K562 (cell line): ENCODE measurements around the gene MBD6. TPM values are rescaled to one million over a fixed set of nuclear protein-coding genes. Genes with fewer than 3 reads are reported as not detected.

Experiments used
- CREB3L1 ChIP-seq: fragments of 450-650 bp; IDR thresholded peaks from 2 replicates; pipeline ENCODE4 v1.6.1; 2014; ENCODE audit warnings: low read depth, mild to moderate bottlenecking, moderate library complexity, borderline replicate concordance
- CXXC5 ChIP-seq: fragments of 250-450 bp; sonication (Bioruptor Pico); IDR thresholded peaks from 2 replicates; pipeline ENCODE4 v1.8.0; 2022; ENCODE audit warnings: inconsistent platforms, mild to moderate bottlenecking, moderate library complexity
- EP300 ChIP-seq: IDR thresholded peaks from 2 replicates; pipeline ENCODE4 v1.6.1; 2012; ENCODE audit warnings: low read length, improper control_type of control experiment
- ETV1 ChIP-seq: fragments of 450-650 bp; conservative IDR thresholded peaks from 2 replicates; pipeline ENCODE4 v1.6.1; 2016; ENCODE audit warnings: missing genetic modification characterization, control low read depth, low read depth, missing compliant biosample characterization
- HCFC1 ChIP-seq: IDR thresholded peaks from 2 replicates; pipeline ENCODE4 v1.6.1; 2012; ENCODE audit warnings: low read depth, low read length, improper control_type of control experiment
- HLTF ChIP-seq: fragments of 450-650 bp; IDR thresholded peaks from 2 replicates; pipeline ENCODE4 v1.6.1; 2016
- JUN ChIP-seq, 2 experiments: sonication (generic) in 1 of 2; formaldehyde crosslinking in 1 of 2; IDR thresholded peaks; 2 replicates each; pipeline versions ENCODE4 v1.6.1 to v1.8.0; 2012 to 2022; ENCODE audit warnings: borderline replicate concordance in 2 of 2, mild to moderate bottlenecking in 2 of 2, improper control_type of control experiment in 1 of 2, low read depth in 1 of 2, low read length in 1 of 2, missing genetic modification reagents in 1 of 2
- KAT7 ChIP-seq: sonication (generic); formaldehyde crosslinking; IDR thresholded peaks from 2 replicates; pipeline ENCODE4 v1.8.0; 2022; ENCODE audit warnings: missing genetic modification reagents, mild to moderate bottlenecking, borderline replicate concordance
- KLF1 ChIP-seq: fragments of 450-650 bp; IDR thresholded peaks from 2 replicates; pipeline ENCODE4 v1.6.1; 2016; ENCODE audit warnings: missing genetic modification characterization, missing compliant biosample characterization
- MYC ChIP-seq, 2 experiments: fragments of 250-450 bp in 1 of 2; sonication (Bioruptor Pico) in 1 of 2; IDR thresholded peaks; 2 replicates each; pipeline versions ENCODE4 v1.5.1 to v1.6.1; 2012 to 2021; ENCODE audit warnings: low read depth in 2 of 2, borderline replicate concordance in 1 of 2, improper control_type of control experiment in 1 of 2, low read length in 1 of 2, mild to moderate bottlenecking in 1 of 2, moderate library complexity in 1 of 2
- NFRKB ChIP-seq: fragments of 450-650 bp; IDR thresholded peaks from 2 replicates; pipeline ENCODE4 v1.6.1; 2016; ENCODE audit warnings: low read depth
- PHB2 ChIP-seq: fragments of 450-650 bp; IDR thresholded peaks from 2 replicates; pipeline ENCODE4 v1.6.1; 2017; ENCODE audit warnings: low read depth
- POLR2AphosphoS5 ChIP-seq: IDR thresholded peaks from 2 replicates; pipeline ENCODE4 v1.6.1; 2011; ENCODE audit warnings: mild to moderate bottlenecking, low read depth, low read length, moderate library complexity; ENCODE audit not compliant: control insufficient read depth, insufficient read depth
- POLR2H ChIP-seq: IDR thresholded peaks from 2 replicates; pipeline ENCODE4 v1.6.1; 2016; ENCODE audit warnings: missing genetic modification characterization, low read depth, mild to moderate bottlenecking, control low read depth, missing compliant biosample characterization, moderate library complexity
- SAP30 ChIP-seq: fragments of 200-600 bp; sonication (generic); IDR thresholded peaks from 2 replicates; pipeline ENCODE4 v1.6.1; 2012; ENCODE audit warnings: borderline replicate concordance, low read depth, mild to moderate bottlenecking, moderate library complexity, low read length, control low read depth, inconsistent platforms; ENCODE audit not compliant: insufficient read depth, poor library complexity, severe bottlenecking
- SMARCA4 ChIP-seq: fragments of 450-650 bp; IDR thresholded peaks from 2 replicates; pipeline ENCODE4 v1.6.1; 2016
- SMC3 ChIP-seq: conservative IDR thresholded peaks from 2 replicates; pipeline ENCODE4 v1.6.1; 2011; ENCODE audit warnings: low read depth, low read length, improper control_type of control experiment; ENCODE audit not compliant: insufficient read depth
- STAT6 ChIP-seq: sonication (generic); formaldehyde crosslinking; IDR thresholded peaks from 2 replicates; pipeline ENCODE4 v1.8.1; 2023; ENCODE audit warnings: mild to moderate bottlenecking, missing genetic modification reagents
- ZKSCAN3 ChIP-seq: fragments of 250-450 bp; sonication (Bioruptor Pico); IDR thresholded peaks from 2 replicates; pipeline ENCODE4 v1.4.0; 2020
- ZNF143 ChIP-seq: sonication (generic); formaldehyde crosslinking; IDR thresholded peaks from 2 replicates; pipeline ENCODE4 v1.9.0; 2022; ENCODE audit warnings: mild to moderate bottlenecking, missing genetic modification reagents
- ZNF282 ChIP-seq: sonication (generic); formaldehyde crosslinking; IDR thresholded peaks from 2 replicates; pipeline ENCODE4 v1.8.1; 2023; ENCODE audit warnings: missing genetic modification reagents
- ZNF395 ChIP-seq: fragments of 200-800 bp; sonication (Bioruptor generic); IDR thresholded peaks from 2 replicates; pipeline ENCODE4 v1.6.1; 2017; ENCODE audit warnings: missing genetic modification characterization, missing compliant biosample characterization
- polyA plus RNA-seq, 8 experiments: library from polyadenylated mRNA; depleted of rRNA in 4 of 8; stranded (reverse) in 5 of 8; unstranded in 3 of 8; fragments of >200 nt; fragmentation: Nextera tagmentation in 2 of 8; fragmentation: Illumina TruSeq in 1 of 8; extraction: Ambion mirVana in 2 of 8; extraction: Trizol in 1 of 8; gene quantifications; 2 replicates each; pipeline versions ENCODE4 v1.2.1 to v1.2.3, GENCODE V29; 2011 to 2014; ENCODE audit warnings: inconsistent platforms in 1 of 8, missing spikeins in 1 of 8
- total RNA-seq, 7 experiments: library from RNA; depleted of rRNA in 6 of 7; stranded (reverse); fragments of >200 nt in 6 of 7; fragmentation: Illumina TruSeq in 2 of 7; extraction: Trizol in 2 of 7; gene quantifications; 2 replicates each; pipeline versions ENCODE4 v1.2.1 to v1.2.3, GENCODE V29; 2011 to 2021; ENCODE audit warnings: low replicate concordance in 1 of 7

Gene MBD6
- total and polyA plus RNA-seq, 9 of the 15 experiments (the other 6 are each of a cell fraction or from before 2014, with no cell fraction given) = 2.0 to 54.8 (median 3.8) TPM

GRCh38 chr12:57547288-57548012 lies 24.8 kb downstream of the MBD6 start (continued):
- TF ChIP-seq CXXC5 (CRISPR knock-in tag) (peak; percentile 32; the same call in 1 of the 2 replicates), ZKSCAN3 (CRISPR knock-in tag) (no peak), KLF1 (tag) (peak; percentile 58; the same call in 1 of the 2 replicates), PHB2 (no peak), ZNF143 (CRISPR knock-in tag) (peak; percentile 89), KAT7 (CRISPR knock-in tag) (peak; percentile 67; the same call in 1 of the 2 replicates), HLTF (no peak), POLR2H (tag) (peak; percentile 87), STAT6 (CRISPR knock-in tag) (no peak), MYC (IDR thresholded peaks at IDR 0.05; ENCODE audit: low read depth, low read length) (peak; percentile 72; the same call in 1 of the 2 replicates), MYC (CRISPR knock-in tag; IDR thresholded peaks at IDR 0.05; ENCODE audit: borderline replicate concordance, low read depth) (0 out of 2 replicates have a peak, but pooled peaks have one; percentile 18), SMC3 (no peak), CREB3L1 (0 out of 2 replicates have a peak, but pooled peaks have one; percentile 19), ZNF395 (CRISPR knock-in tag) (peak; percentile 51; the same call in 1 of the 2 replicates), ETV1 (tag) (no peak), ZNF282 (CRISPR knock-in tag) (no peak), POLR2AphosphoS5 (no peak), SAP30 (no peak), EP300 (0 out of 2 replicates have a peak, but pooled peaks have one; percentile 8), JUN (IDR thresholded peaks at IDR 0.05; ENCODE audit: borderline replicate concordance, low read depth, low read length) (peak; percentile 93), JUN (CRISPR knock-in tag; IDR thresholded peaks at IDR 0.05; ENCODE audit: borderline replicate concordance) (no peak), HCFC1 (peak; percentile 97), NFRKB (0 out of 2 replicates have a peak, but pooled peaks have one; percentile 33), SMARCA4 (0 out of 2 replicates have a peak, but pooled peaks have one; percentile 27)
